ENCODE measurements around the gene EXOSC7. TPM values are rescaled to one million over a fixed set of nuclear protein-coding genes. Genes with fewer than 3 reads are reported as not detected.
"Not testable (repeated sequence)": the region's sequence is repeated elsewhere in the genome, so short reads cannot be mapped to it uniquely, and the experiment has no call there.

EXOSC7 gene
- polyA plus RNA-seq, 1 donor (not counting 4 experiments of a cell fraction or from before 2014, with no cell fraction given), result 94.4 TPM

- TF ChIP-seq EZH2 (IDR thresholded peaks at IDR 0.05; ENCODE audit: low read length), result no peak
- TF ChIP-seq CTCF (optimal IDR thresholded peaks at IDR 0.05 in 1 of 3, IDR thresholded peaks at IDR 0.05 in 1 of 3, conservative IDR thresholded peaks at IDR 0.05 in 1 of 3; ENCODE audit: extremely low read depth in 1 of 3, insufficient read depth in 2 of 3, low read length in 3 of 3), result no peak
- Histone ChIP-seq H2AFZ (ENCODE audit: control insufficient read depth, low read length) (no peak overlapping the region), H3K36me3 (ENCODE audit: control insufficient read depth in 2 of 2, extremely low read depth in 1 of 2, insufficient read depth in 2 of 2, low read length in 2 of 2) (peaks cover under 1 to 5% of the 10 kb centered on the region in 2 experiments), H3K4me3 (ENCODE audit: control insufficient read depth in 2 of 3, extremely low read depth in 1 of 3, insufficient read depth in 2 of 3, low read depth in 1 of 3, low read length in 3 of 3) (no peak overlapping the region), H3K9me3 (ENCODE audit: control insufficient read depth, low read depth, low read length) (no peaks in the 10 kb centered on the region), H3K27ac (ENCODE audit: control insufficient read depth, insufficient read depth, low read length) (no peak overlapping the region), H3K9me1 (ENCODE audit: control insufficient read depth, extremely low read depth, insufficient read depth, low read length) (peaks cover 2% of the 10 kb centered on the region), H3K4me1 (ENCODE audit: control insufficient read depth, extremely low read depth, insufficient read depth, low read length) (peaks cover 12% of the 10 kb centered on the region), H3K9ac (ENCODE audit: control insufficient read depth, extremely low read depth, insufficient read depth, low read length) (no peak overlapping the region), H3K79me2 (ENCODE audit: control insufficient read depth, insufficient read depth, low read length) (peaks cover 23% of the 10 kb centered on the region), H4K20me1 (ENCODE audit: control insufficient read depth, extremely low read depth, insufficient read depth, low read length) (no peaks in the 10 kb centered on the region), H3K27me3 (ENCODE audit: control insufficient read depth, extremely low read depth, insufficient read depth, low read length) (no peaks in the 10 kb centered on the region), H3K4me2 (ENCODE audit: control insufficient read depth, extremely low read depth, insufficient read depth, low read depth, low read length) (no peak overlapping the region)
- FAIRE-seq (no peak), DNase-seq (ENCODE audit: low read depth, low spot score) (no peak)
- dilution Hi-C loops (cut with MboI; ENCODE audit: extremely low pct_ligation_motif_present, low sequenced_read_pairs), result no loop called here
Measured at GRCh38 chr3:44948239-44948638, 27.8 kb upstream of the EXOSC7 start.

GRCh38 chr3:44949770-44950169 lies 26.3 kb upstream of the EXOSC7 start:
- H3K36me3 ChIP-seq (ENCODE audit: control insufficient read depth in 2 of 2, extremely low read depth in 1 of 2, insufficient read depth in 2 of 2, low read length in 2 of 2); H3K9me3 ChIP-seq (ENCODE audit: control insufficient read depth, low read depth, low read length); H3K27ac ChIP-seq (ENCODE audit: control insufficient read depth, insufficient read depth, low read length); FAIRE-seq; H2AFZ ChIP-seq (ENCODE audit: control insufficient read depth, low read length); DNase-seq (ENCODE audit: low read depth, low spot score); H3K9ac ChIP-seq (ENCODE audit: control insufficient read depth, extremely low read depth, insufficient read depth, low read length); H3K4me3 ChIP-seq (ENCODE audit: control insufficient read depth in 2 of 3, extremely low read depth in 1 of 3, insufficient read depth in 2 of 3, low read depth in 1 of 3, low read length in 3 of 3); H3K27me3 ChIP-seq (ENCODE audit: control insufficient read depth, extremely low read depth, insufficient read depth, low read length); dilution Hi-C loops (cut with MboI; ENCODE audit: extremely low pct_ligation_motif_present, low sequenced_read_pairs); H3K9me1 ChIP-seq (ENCODE audit: control insufficient read depth, extremely low read depth, insufficient read depth, low read length); H4K20me1 ChIP-seq (ENCODE audit: control insufficient read depth, extremely low read depth, insufficient read depth, low read length); H3K4me2 ChIP-seq (ENCODE audit: control insufficient read depth, extremely low read depth, insufficient read depth, low read depth, low read length): not testable (repeated sequence)
- Histone ChIP-seq H3K79me2 (ENCODE audit: control insufficient read depth, insufficient read depth, low read length) (peaks cover 29% of the 10 kb centered on the region), H3K4me1 (ENCODE audit: control insufficient read depth, extremely low read depth, insufficient read depth, low read length) (peaks cover 21% of the 10 kb centered on the region)

GRCh38 chr3:44950275-44950734 lies 25.7 kb upstream of the EXOSC7 start:
- H3K9ac ChIP-seq (ENCODE audit: control insufficient read depth, extremely low read depth, insufficient read depth, low read length), result no peak overlapping the region
- H3K4me3 ChIP-seq (ENCODE audit: control insufficient read depth in 2 of 3, extremely low read depth in 1 of 3, insufficient read depth in 2 of 3, low read depth in 1 of 3, low read length in 3 of 3), result no peak overlapping the region
- DNase-seq (ENCODE audit: low read depth, low spot score), result no peak
- no peak overlapping the region for H3K4me2 ChIP-seq (ENCODE audit: control insufficient read depth, extremely low read depth, insufficient read depth, low read depth, low read length)
- dilution Hi-C loops (cut with MboI; ENCODE audit: extremely low pct_ligation_motif_present, low sequenced_read_pairs), result no loop called here
- no peak overlapping the region for H3K27ac ChIP-seq (ENCODE audit: control insufficient read depth, insufficient read depth, low read length)
- no peak overlapping the region for H2AFZ ChIP-seq (ENCODE audit: control insufficient read depth, low read length)
- peaks cover 29% of the 10 kb centered on the region for H3K79me2 ChIP-seq (ENCODE audit: control insufficient read depth, insufficient read depth, low read length)
- no peaks in the 10 kb centered on the region for H3K27me3 ChIP-seq (ENCODE audit: control insufficient read depth, extremely low read depth, insufficient read depth, low read length)
- peaks cover 2% of the 10 kb centered on the region for H3K9me1 ChIP-seq (ENCODE audit: control insufficient read depth, extremely low read depth, insufficient read depth, low read length)
- H3K9me3 ChIP-seq (ENCODE audit: control insufficient read depth, low read depth, low read length), result no peaks in the 10 kb centered on the region
- no peak for TF ChIP-seq CTCF (optimal IDR thresholded peaks at IDR 0.05 in 1 of 3, IDR thresholded peaks at IDR 0.05 in 1 of 3, conservative IDR thresholded peaks at IDR 0.05 in 1 of 3; ENCODE audit: extremely low read depth in 1 of 3, insufficient read depth in 2 of 3, low read length in 3 of 3)
- TF ChIP-seq EZH2 (IDR thresholded peaks at IDR 0.05; ENCODE audit: low read length), result no peak
- H4K20me1 ChIP-seq (ENCODE audit: control insufficient read depth, extremely low read depth, insufficient read depth, low read length), result no peaks in the 10 kb centered on the region
- peaks cover 6 to 7% of the 10 kb centered on the region in 2 experiments for H3K36me3 ChIP-seq (ENCODE audit: control insufficient read depth in 2 of 2, extremely low read depth in 1 of 2, insufficient read depth in 2 of 2, low read length in 2 of 2)
- no peak for FAIRE-seq
- peaks cover 25% of the 10 kb centered on the region for H3K4me1 ChIP-seq (ENCODE audit: control insufficient read depth, extremely low read depth, insufficient read depth, low read length)

All from keratinocyte (primary cell).